Right lobe of liver (tissue), 6 donors: Measurements from ENCODE around the gene PHTF2. TPM values are rescaled to one million over a fixed set of nuclear protein-coding genes. Genes with fewer than 3 reads are reported as not detected.
"Not testable (repeated sequence)": the region's sequence is repeated elsewhere in the genome, so short reads cannot be mapped to it uniquely, and the experiment has no call there.

Experiments used
- ATAC-seq, 4 donors: fragments of 200-7000 bp; cut with Tn5 transposase; one replicate each; pipeline ENCODE4 v1.9.1; 2020; ENCODE audit warnings: mild to moderate bottlenecking in 4 of 4, moderate library complexity in 4 of 4
- DNase-seq, 3 donors: peaks; one replicate each; pipeline ENCODE4 v3.0.0-alpha.2; 2020
- H3K27ac ChIP-seq, 3 donors: fragments of 200-600 bp; one replicate each; pipeline ENCODE4 v1.8.0; 2022
- H3K27me3 ChIP-seq, 2 donors: fragments of 200-600 bp; one replicate each; pipeline ENCODE4 v1.8.0; 2022
- H3K36me3 ChIP-seq, 4 donors: fragments of 200-600 bp; sonication (generic) in 1 of 4; one replicate each; pipeline versions ENCODE4 v1.5.1 to v1.8.0; 2017 to 2022; ENCODE audit warnings: control low read depth in 1 of 4
- H3K4me1 ChIP-seq, 4 donors: fragments of 200-600 bp; sonication (generic) in 1 of 4; one replicate each; pipeline versions ENCODE4 v1.5.1 to v1.8.0; 2017 to 2022; ENCODE audit warnings: control low read depth in 1 of 4
- H3K4me3 ChIP-seq, 3 donors: fragments of 200-600 bp; one replicate each; pipeline ENCODE4 v1.8.0; 2022
- H3K9me3 ChIP-seq, 4 donors: fragments of 200-600 bp; sonication (generic) in 1 of 4; one replicate each; pipeline versions ENCODE4 v1.5.1 to v1.8.0; 2017 to 2022; ENCODE audit warnings: control low read depth in 1 of 4
- CTCF ChIP-seq, 4 donors: fragments of 200-600 bp in 3 of 4; fragments of 450-650 bp in 1 of 4; IDR thresholded peaks; one replicate each; pipeline versions ENCODE4 v1.5.1 to v1.8.0; 2016 to 2022; ENCODE audit warnings: antibody characterized with exemption in 4 of 4, mild to moderate bottlenecking in 2 of 4
- POLR2A ChIP-seq: fragments of 450-650 bp; IDR thresholded peaks from one replicate; pipeline ENCODE4 v1.6.1; 2017; ENCODE audit warnings: antibody characterized with exemption, mild to moderate bottlenecking
- WGBS: methylation state at CpG from one replicate; pipeline ENCODE4 v1.1.6; 2018; ENCODE audit warnings: low coverage, low lambda C conversion rate; ENCODE audit not compliant: insufficient coverage; ENCODE audit errors: missing lambda C conversion rate; 5-methylcytosine and 5-hydroxymethylcytosine counted together
- intact Hi-C, 2 donors: fragments of 100-400 bp; cut with DNase I; formaldehyde crosslinking; loops; one replicate each; pipeline versions ENCODE4 v1.11.2 to v1.14.1; 2022
- total RNA-seq, 6 experiments: library from RNA; depleted of rRNA in 2 of 6; stranded (reverse); fragments of >200 nt in 2 of 6; fragmentation: NEBNext Ultra II Directional in 3 of 6; extraction: Animal tissue kit (Norgen Biotek cat#: 25700) in 3 of 6; gene quantifications; one replicate each; pipeline versions ENCODE4 v1.1.0 to v1.2.4, GENCODE V29; 2016 to 2023
- donor health status: DM: no; HTN: yes; CAD: no.
- donor health status: DM: no; HTN: no; CAD: no.
- donor health status: DM: no; HTN: no; CAD: no.
- donor health status: DM: no; HTN: yes; CAD: no.
- donor health status: DM: no; HTN: yes; CAD: no.

The PHTF2 gene
- total RNA-seq, 6 experiments from 2014 or later = 2.4 to 6.8 (median 5.5) TPM

GRCh38 chr7:77862691-77863090 lies 64.1 kb downstream of the PHTF2 start:
- Histone ChIP-seq H3K9me3 (no peaks in the 10 kb centered on the region), H3K36me3 (no peaks in the 10 kb centered on the region), H3K4me1 (peaks cover 0 to 8% (median 0%) of the 10 kb centered on the region in 4 donors), H3K27me3 (no peaks in the 10 kb centered on the region), H3K27ac (no peak overlapping the region), H3K4me3 (no peak overlapping the region)
- TF ChIP-seq CTCF (IDR thresholded peaks at IDR 0.05) (no peak), POLR2A (no peak)
- DNase-seq = no peak
- intact Hi-C loops = no loop called here
- WGBS = 27% methylated on average over 1 of the region's 1 CpG
- peak; percentile 41 to 89 (median 63) for ATAC-seq

- DNase-seq = no peak
- Histone ChIP-seq H3K4me1 (peaks cover 0 to 4% (median 0%) of the 10 kb centered on the region in 4 donors), H3K36me3 (no peaks in the 10 kb centered on the region), H3K9me3 (no peaks in the 10 kb centered on the region), H3K27me3 (no peaks in the 10 kb centered on the region), H3K4me3 (no peak overlapping the region), H3K27ac (no peak overlapping the region)
- TF ChIP-seq POLR2A = no peak
- WGBS = 94% methylated on average over 2 of the region's 2 CpGs
- intact Hi-C loops = no loop called here
- no peak for ATAC-seq
Measured at GRCh38 chr7:77863860-77864259, 65.3 kb downstream of the PHTF2 start.

GRCh38 chr7:77866370-77866769 lies 67.8 kb downstream of the PHTF2 start:
- H3K9me3 ChIP-seq = no peaks in the 10 kb centered on the region
- no peak overlapping the region for H3K4me3 ChIP-seq
- H3K27me3 ChIP-seq = no peaks in the 10 kb centered on the region
- H3K4me1 ChIP-seq = peaks cover 0 to 4% (median 0%) of the 10 kb centered on the region in 4 donors
- 83% methylated on average over 3 of the region's 3 CpGs for WGBS
- H3K36me3 ChIP-seq = no peaks in the 10 kb centered on the region
- no peak for ATAC-seq
- intact Hi-C loops = no loop called here
- no peak for DNase-seq
- H3K27ac ChIP-seq = no peak overlapping the region
- TF ChIP-seq POLR2A = no peak
- no peak for TF ChIP-seq CTCF (IDR thresholded peaks at IDR 0.05)

DNA sequence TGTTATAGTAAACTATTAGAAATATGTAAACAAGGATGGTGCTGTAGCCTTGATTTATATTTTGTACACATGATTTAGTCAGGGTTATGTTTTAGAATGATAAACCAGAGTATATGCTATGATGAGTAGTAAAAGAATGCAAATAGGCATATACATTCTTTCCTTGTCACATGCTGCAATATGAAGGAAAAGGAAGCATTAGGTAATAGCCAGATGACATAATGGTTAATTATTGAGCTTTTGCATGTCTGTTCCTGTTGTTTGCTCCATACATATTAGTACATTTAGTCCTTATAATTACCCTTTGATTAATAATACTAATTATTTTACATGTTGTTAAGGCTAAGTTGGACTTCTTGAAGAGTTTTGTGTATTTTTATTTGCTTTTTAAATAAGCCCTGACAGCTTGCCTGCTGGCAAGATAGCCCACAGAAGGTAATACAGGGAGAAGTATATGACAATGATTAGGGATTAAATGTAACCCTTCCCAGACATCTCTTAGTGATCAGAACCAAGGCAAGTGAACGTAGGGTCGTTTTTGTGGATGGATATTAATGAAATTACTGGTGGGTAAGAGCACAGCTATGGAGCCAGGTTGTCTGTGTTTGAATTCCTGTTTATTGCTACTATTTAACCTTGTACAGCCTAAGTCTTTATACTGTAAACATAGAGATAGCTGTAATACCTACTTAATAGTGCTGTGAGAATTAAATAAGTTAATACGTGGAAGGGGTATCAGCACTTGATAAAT lies 68.4 kb downstream of the PHTF2 start:
- Histone ChIP-seq H3K36me3 (no peaks in the 10 kb centered on the region), H3K4me1 (peaks cover 0 to 4% (median 0%) of the 10 kb centered on the region in 4 donors), H3K27ac (no peak overlapping the region), H3K4me3 (no peak overlapping the region), H3K27me3 (no peaks in the 10 kb centered on the region), H3K9me3 (no peaks in the 10 kb centered on the region)
- no peak for DNase-seq
- peak in 2 of 4 donors; percentile 19 to 64 for ATAC-seq
- 51% methylated on average over 3 of the region's 3 CpGs for WGBS
- TF ChIP-seq CTCF (IDR thresholded peaks at IDR 0.05) (no peak), POLR2A (no peak)
- intact Hi-C loops = no loop called here

DNA sequence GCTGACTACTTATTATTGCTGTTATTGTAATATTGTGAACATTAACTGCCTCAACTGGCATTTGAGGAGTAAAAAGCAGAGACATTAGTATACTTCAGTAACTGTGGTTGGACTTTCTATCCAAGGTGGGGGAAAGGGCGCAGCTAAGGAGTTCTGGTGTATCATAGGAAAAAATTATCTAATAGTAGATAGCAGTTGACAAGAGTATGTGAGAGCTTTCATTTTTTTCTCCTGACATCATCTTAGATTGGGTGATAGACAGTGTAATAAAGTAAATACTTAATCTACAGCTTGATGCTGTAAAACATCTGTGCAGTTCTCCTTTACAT lies 68.9 kb downstream of the PHTF2 start:
- DNase-seq = no peak
- H3K27ac ChIP-seq = no peak overlapping the region
- no peaks in the 10 kb centered on the region for H3K9me3 ChIP-seq
- peak in 1 of 4 donors; percentile 36 for ATAC-seq
- intact Hi-C loops = no loop called here
- H3K27me3 ChIP-seq = no peaks in the 10 kb centered on the region
- H3K4me1 ChIP-seq = peaks cover 0 to 3% (median 0%) of the 10 kb centered on the region in 4 donors
- TF ChIP-seq CTCF (IDR thresholded peaks at IDR 0.05) = no peak
- no peak for TF ChIP-seq POLR2A
- no peaks in the 10 kb centered on the region for H3K36me3 ChIP-seq
- H3K4me3 ChIP-seq = no peak overlapping the region
- WGBS = 90% methylated on average over 1 of the region's 1 CpG

DNA sequence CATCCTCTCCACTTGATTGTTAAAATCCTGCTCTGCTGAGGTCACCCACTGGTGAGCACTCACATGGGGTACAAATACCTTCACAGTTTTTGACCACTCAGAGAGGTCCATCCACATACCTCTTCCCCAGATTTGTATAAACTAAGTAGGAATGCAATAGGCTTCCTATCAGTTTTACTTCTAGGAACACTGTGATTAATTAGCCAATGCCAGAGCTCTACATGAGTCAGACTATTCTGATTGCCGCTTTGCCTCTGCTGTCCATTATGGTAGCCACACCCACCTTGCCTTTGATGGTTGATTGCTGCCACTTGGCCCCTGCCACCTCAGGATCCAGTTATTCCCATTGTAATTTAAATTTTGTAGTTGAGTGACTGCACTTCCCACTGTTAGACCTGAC lies 73.7 kb downstream of the PHTF2 start:
- H3K4me1 ChIP-seq, ATAC-seq, intact Hi-C loops, H3K27me3 ChIP-seq, H3K27ac ChIP-seq, H3K4me3 ChIP-seq, DNase-seq, H3K36me3 ChIP-seq, H3K9me3 ChIP-seq: not testable (repeated sequence)
- 100% methylated on average over 1 of the region's 1 CpG for WGBS

- H3K27me3 ChIP-seq, ATAC-seq, H3K4me1 ChIP-seq, intact Hi-C loops, H3K9me3 ChIP-seq, H3K4me3 ChIP-seq, H3K27ac ChIP-seq, DNase-seq, H3K36me3 ChIP-seq: not testable (repeated sequence)
- 94% methylated on average over 6 of the region's 7 CpGs for WGBS
Measured at GRCh38 chr7:77873416-77874327, 75.1 kb downstream of the PHTF2 start.
